ENCODE data around the gene PAPOLA. TPM values are rescaled to one million over a fixed set of nuclear protein-coding genes. Genes with fewer than 3 reads are reported as not detected.

PAPOLA gene
- total RNA-seq, 2 experiments from 2014 or later: 192 to 193 TPM

GRCh38 chr14:96598332-96598928 is 96.2 kb downstream of the PAPOLA start:
- peaks cover 10% of the 10 kb centered on the region for H3K27me3 Mint-ChIP-seq
- H3K4me3 Mint-ChIP-seq: no peak overlapping the region
- H3K4me1 Mint-ChIP-seq: no peaks in the 10 kb centered on the region
- H3K27ac Mint-ChIP-seq: no peak overlapping the region
- no peak for DNase-seq
- no peaks in the 10 kb centered on the region for H3K36me3 Mint-ChIP-seq
- H3K9me3 Mint-ChIP-seq: no peaks in the 10 kb centered on the region

GRCh38 chr14:96599076-96599475 is 96.9 kb downstream of the PAPOLA start:
- no peak overlapping the region for H3K27ac Mint-ChIP-seq
- no peaks in the 10 kb centered on the region for H3K9me3 Mint-ChIP-seq
- no peaks in the 10 kb centered on the region for H3K4me1 Mint-ChIP-seq
- no peak for DNase-seq
- no peak overlapping the region for H3K4me3 Mint-ChIP-seq
- H3K27me3 Mint-ChIP-seq: peaks cover 7% of the 10 kb centered on the region
- H3K36me3 Mint-ChIP-seq: no peaks in the 10 kb centered on the region

- Mint-ChIP-seq H3K9me3 (no peaks in the 10 kb centered on the region), H3K27me3 (peaks cover 7% of the 10 kb centered on the region), H3K36me3 (no peaks in the 10 kb centered on the region), H3K27ac (no peak overlapping the region), H3K4me3 (no peak overlapping the region), H3K4me1 (no peaks in the 10 kb centered on the region)
- no peak for DNase-seq
Observed at GRCh38 chr14:96602186-96602585, 100.0 kb downstream of the PAPOLA start.

- no peak overlapping the region for H3K27ac Mint-ChIP-seq
- H3K36me3 Mint-ChIP-seq: no peaks in the 10 kb centered on the region
- peaks cover 7% of the 10 kb centered on the region for H3K27me3 Mint-ChIP-seq
- no peak for DNase-seq
- H3K9me3 Mint-ChIP-seq: no peaks in the 10 kb centered on the region
- no peaks in the 10 kb centered on the region for H3K4me1 Mint-ChIP-seq
- H3K4me3 Mint-ChIP-seq: no peak overlapping the region
Observed at GRCh38 chr14:96603350-96604255, 101.4 kb downstream of the PAPOLA start.

GRCh38 chr14:96614481-96614881 is 112.3 kb downstream of the PAPOLA start:
- DNase-seq: no peak
- H3K4me1 Mint-ChIP-seq: no peaks in the 10 kb centered on the region
- H3K9me3 Mint-ChIP-seq: no peaks in the 10 kb centered on the region
- no peaks in the 10 kb centered on the region for H3K36me3 Mint-ChIP-seq
- peaks cover 19% of the 10 kb centered on the region for H3K27me3 Mint-ChIP-seq
- no peak overlapping the region for H3K4me3 Mint-ChIP-seq
- no peak overlapping the region for H3K27ac Mint-ChIP-seq

- H3K4me3 Mint-ChIP-seq: no peak overlapping the region
- peaks cover 19% of the 10 kb centered on the region for H3K27me3 Mint-ChIP-seq
Observed at GRCh38 chr14:96616161-96616721, 114.1 kb downstream of the PAPOLA start.

More at GRCh38 chr14:96616161-96616721, 114.1 kb downstream of the PAPOLA start:
- Mint-ChIP-seq H3K9me3 (no peaks in the 10 kb centered on the region), H3K27ac (no peak overlapping the region), H3K4me1 (no peaks in the 10 kb centered on the region), H3K36me3 (no peaks in the 10 kb centered on the region)
- DNase-seq: no peak

Other genes starting within 250 kb of the PAPOLA start
- not detected for gene BDKRB1, start 246.2 kb upstream of the PAPOLA start, total RNA-seq
- gene ATG2B, start 139.0 kb upstream of the PAPOLA start, total RNA-seq: 10 to 100 TPM; 15.3 to 15.9 TPM
- gene GSKIP, start 138.9 kb upstream of the PAPOLA start, total RNA-seq: 10 to 100 TPM; 18.1 to 22.8 TPM
- gene AK7, start 110.3 kb upstream of the PAPOLA start, total RNA-seq: under 1 TPM; 0.86 to 0.97 TPM